Measurements from ENCODE around the gene TICAM1. TPM values are rescaled to one million over a fixed set of nuclear protein-coding genes. Genes with fewer than 3 reads are reported as not detected.

TICAM1 gene
- total RNA-seq = 10 to 100 TPM; 16.5 to 28.3 (median 20.3) TPM

GRCh38 chr19:4831304-4831978 is at the start of gene TICAM1:
TSS of gene TICAM1 (minus strand) at chr19:4831712. CDS start at chr19:4818377, 13,335 bp downstream.
- peak; percentile 85 to 86 for DNase-seq (ENCODE audit: low spot score in 2 of 2)
- Histone ChIP-seq H3K4me1 (peaks cover 28% of the 10 kb centered on the region), H3K27ac (peak within 1 kb of the TSS; percentile 93), H3K9me3 (no peaks in the 10 kb centered on the region), H3K4me3 (peak within 1 kb of the TSS; percentile 94), H3K27me3 (no peaks in the 10 kb centered on the region), H3K36me3 (no peaks in the 10 kb centered on the region)
- TF ChIP-seq EP300 (IDR thresholded peaks at IDR 0.05) (no peak), POLR2AphosphoS5 (IDR thresholded peaks at IDR 0.05) (peak in 2 of 3 donors; percentile 46 to 67), POLR2A (IDR thresholded peaks at IDR 0.05) (peak; percentile 45 to 82), CTCF (IDR thresholded peaks at IDR 0.05) (peak in 1 of 2 donors; percentile 11)
- WGBS = 1% methylated on average over 31 of the region's 52 CpGs

GRCh38 chr19:4879041-4879440 is 47.5 kb upstream of the TICAM1 start:
- H3K36me3 ChIP-seq = no peaks in the 10 kb centered on the region
- 96% methylated on average over 11 of the region's 11 CpGs for WGBS
- H3K27ac ChIP-seq = no peak overlapping the region
- H3K9me3 ChIP-seq = no peaks in the 10 kb centered on the region
- no peak for DNase-seq (ENCODE audit: low spot score in 2 of 2)
- TF ChIP-seq CTCF (IDR thresholded peaks at IDR 0.05) = no peak
- H3K4me3 ChIP-seq = no peak overlapping the region
- peaks cover 7% of the 10 kb centered on the region for H3K4me1 ChIP-seq
- H3K27me3 ChIP-seq = peaks cover 5% of the 10 kb centered on the region

- Histone ChIP-seq H3K27ac (peak overlapping the region; percentile 19), H3K4me3 (no peak overlapping the region), H3K36me3 (no peaks in the 10 kb centered on the region), H3K4me1 (peaks cover 7% of the 10 kb centered on the region), H3K27me3 (peaks cover 5% of the 10 kb centered on the region), H3K9me3 (no peaks in the 10 kb centered on the region)
- TF ChIP-seq POLR2A (IDR thresholded peaks at IDR 0.05) = no peak
- no peak for TF ChIP-seq CTCF (IDR thresholded peaks at IDR 0.05)
- TF ChIP-seq POLR2AphosphoS5 (IDR thresholded peaks at IDR 0.05) = no peak
- TF ChIP-seq EP300 (IDR thresholded peaks at IDR 0.05) = no peak
- WGBS = 48% methylated on average over 13 of the region's 23 CpGs
- DNase-seq (ENCODE audit: low spot score in 2 of 2) = no peak
Observed at GRCh38 chr19:4878491-4878968, 47.0 kb upstream of the TICAM1 start.

GRCh38 chr19:4877753-4878490 is 46.4 kb upstream of the TICAM1 start:
- DNase-seq (ENCODE audit: low spot score in 2 of 2) = no peak
- no peak for TF ChIP-seq EP300 (IDR thresholded peaks at IDR 0.05)
- TF ChIP-seq CTCF (IDR thresholded peaks at IDR 0.05) = no peak
- no peak for TF ChIP-seq POLR2A (IDR thresholded peaks at IDR 0.05)
- no peak for TF ChIP-seq POLR2AphosphoS5 (IDR thresholded peaks at IDR 0.05)
- no peaks in the 10 kb centered on the region for H3K36me3 ChIP-seq
- peak overlapping the region; percentile 19 for H3K27ac ChIP-seq
- H3K9me3 ChIP-seq = no peaks in the 10 kb centered on the region
- H3K27me3 ChIP-seq = peaks cover 5% of the 10 kb centered on the region
- H3K4me3 ChIP-seq = no peak overlapping the region
- H3K4me1 ChIP-seq = peaks cover 7% of the 10 kb centered on the region
- WGBS = 48% methylated on average over 9 of the region's 30 CpGs

GRCh38 chr19:4873930-4874329 is 42.4 kb upstream of the TICAM1 start:
- H3K27me3 ChIP-seq = peaks cover 5% of the 10 kb centered on the region
- WGBS = 83% methylated on average over 3 of the region's 3 CpGs
- no peak overlapping the region for H3K27ac ChIP-seq
- no peak for DNase-seq (ENCODE audit: low spot score in 2 of 2)
- H3K9me3 ChIP-seq = no peaks in the 10 kb centered on the region
- TF ChIP-seq CTCF (IDR thresholded peaks at IDR 0.05) = no peak
- TF ChIP-seq POLR2A (IDR thresholded peaks at IDR 0.05) = no peak
- H3K4me1 ChIP-seq = peaks cover 15% of the 10 kb centered on the region
- no peaks in the 10 kb centered on the region for H3K36me3 ChIP-seq
- H3K4me3 ChIP-seq = no peak overlapping the region

Measured in suprapubic skin (tissue), 4 donors.